GM21619 (cell line): ENCODE data around the gene ETNK1.

Experiments used
- ATAC-seq: cut with Tn5 transposase; IDR thresholded peaks from one replicate; pipeline ENCODE4 v1.9.1; 2021; ENCODE audit not compliant: unreplicated experiment

The ETNK1 gene

DNA sequence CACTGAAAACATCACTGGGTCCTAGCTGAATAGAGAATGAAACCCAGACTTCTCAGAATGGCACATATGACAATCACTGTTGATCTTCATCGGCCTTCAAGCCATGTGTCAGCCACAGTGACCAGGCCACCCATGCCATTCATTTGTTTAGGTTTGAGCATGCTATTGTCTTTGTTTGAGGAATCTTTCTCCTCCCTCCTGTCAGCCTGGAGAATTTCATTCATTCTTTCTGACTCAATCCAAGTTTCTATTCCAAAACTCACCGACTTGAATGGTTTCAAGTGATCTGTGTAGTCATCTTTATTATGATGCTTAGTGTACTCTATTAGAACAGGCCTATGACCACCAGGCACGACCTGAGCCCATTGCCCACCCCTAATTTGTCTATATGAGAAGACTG lies 106.3 kb downstream of the ETNK1 start:
- no peak for ATAC-seq

- no peak for ATAC-seq
Observed at GRCh38 chr12:22733756-22734155, 108.8 kb downstream of the ETNK1 start.

GRCh38 chr12:22738945-22739344 lies 114.0 kb downstream of the ETNK1 start:
- ATAC-seq, result no peak
